GM12801 (cell line): ENCODE results near the gene ZXDB.

Source experiments
- CTCF ChIP-seq: IDR thresholded peaks from one replicate; pipeline ENCODE4 v1.5.1; 2011; ENCODE audit warnings: control low read depth; ENCODE audit not compliant: insufficient read length; ENCODE audit errors: extremely low read depth

The ZXDB gene

GRCh38 chrX:57647020-57647419 lies 55.2 kb downstream of the ZXDB start:
- no peak for TF ChIP-seq CTCF
